GM23338 (cell line): ENCODE data around the gene TPRKB. TPM values are rescaled to one million over a fixed set of nuclear protein-coding genes. Genes with fewer than 3 reads are reported as not detected.

Experiments used
- ATAC-seq: fragments of 200-7000 bp; cut with Tn5 transposase; 3 replicates; pipeline ENCODE4 v1.9.1; 2020
- DNase-seq: peaks from one replicate; pipeline ENCODE4 v3.0.0-alpha.2; 2015; ENCODE audit warnings: low spot score
- H2AFZ ChIP-seq: fragments of 200-600 bp; sonication (generic); 2 replicates; pipeline ENCODE4 v1.8.0; 2016; ENCODE audit warnings: antibody characterized with exemption, mild to moderate bottlenecking, moderate library complexity
- H3F3A ChIP-seq: fragments of 200-600 bp; sonication (generic); replicated peaks from 2 replicates; pipeline ENCODE4 v1.8.0; 2017; ENCODE audit warnings: antibody characterized with exemption, mixed run types, low read depth
- H3K27ac ChIP-seq: fragments of 200-600 bp; sonication (generic); 2 replicates; pipeline ENCODE4 v1.6.1; 2016; ENCODE audit warnings: low read depth
- H3K27me3 ChIP-seq: fragments of 200-600 bp; sonication (generic); 2 replicates; pipeline ENCODE4 v1.8.0; 2016; ENCODE audit warnings: mild to moderate bottlenecking, mixed run types, moderate library complexity; ENCODE audit not compliant: insufficient read depth
- H3K36me3 ChIP-seq: fragments of 200-600 bp; sonication (generic); 2 replicates; pipeline ENCODE4 v1.8.0; 2016; ENCODE audit warnings: mild to moderate bottlenecking; ENCODE audit not compliant: insufficient read depth
- H3K4me1 ChIP-seq: fragments of 200-600 bp; sonication (generic); 2 replicates; pipeline ENCODE4 v1.8.0; 2016; ENCODE audit warnings: mild to moderate bottlenecking, moderate library complexity; ENCODE audit not compliant: insufficient read depth
- H3K4me2 ChIP-seq: fragments of 200-600 bp; sonication (generic); 2 replicates; pipeline ENCODE4 v1.7.1; 2017; ENCODE audit warnings: mixed run types
- H3K4me3 ChIP-seq: fragments of 200-600 bp; sonication (generic); 2 replicates; pipeline ENCODE4 v1.6.1; 2016; ENCODE audit warnings: mixed run types
- H3K79me2 ChIP-seq: fragments of 200-600 bp; sonication (generic); replicated peaks from 2 replicates; pipeline ENCODE4 v1.8.0; 2017; ENCODE audit warnings: mild to moderate bottlenecking; ENCODE audit not compliant: insufficient read depth
- H3K9me2 ChIP-seq: fragments of 200-600 bp; sonication (generic); 2 replicates; pipeline ENCODE4 v1.8.0; 2017; ENCODE audit not compliant: insufficient read depth
- H4K20me1 ChIP-seq: fragments of 200-600 bp; sonication (generic); replicated peaks from 2 replicates; pipeline ENCODE4 v1.8.0; 2017; ENCODE audit warnings: mild to moderate bottlenecking; ENCODE audit not compliant: insufficient read depth
- H3K27ac Mint-ChIP-seq: 2 replicates; pipeline ENCODE4 v1.8.0; 2020; ENCODE audit warnings: inconsistent platforms, mild to moderate bottlenecking, moderate library complexity, mixed read lengths
- H3K27me3 Mint-ChIP-seq: 3 replicates; pipeline ENCODE4 v1.8.0; 2022; ENCODE audit warnings: low read depth, mild to moderate bottlenecking, moderate library complexity, mixed read lengths, inconsistent platforms; ENCODE audit not compliant: insufficient read depth, poor library complexity
- H3K36me3 Mint-ChIP-seq: 3 replicates; pipeline ENCODE4 v1.8.0; 2021; ENCODE audit warnings: low read depth, mild to moderate bottlenecking, inconsistent platforms, moderate library complexity, mixed read lengths
- H3K4me1 Mint-ChIP-seq: 3 replicates; pipeline ENCODE4 v1.8.0; 2020; ENCODE audit warnings: mild to moderate bottlenecking, inconsistent platforms, mixed read lengths
- H3K4me3 Mint-ChIP-seq: 3 replicates; pipeline ENCODE4 v1.8.0; 2021; ENCODE audit warnings: moderate library complexity, mild to moderate bottlenecking, inconsistent platforms, mixed read lengths
- H3K9me3 Mint-ChIP-seq: 3 replicates; pipeline ENCODE4 v1.8.0; 2020; ENCODE audit warnings: moderate library complexity, mild to moderate bottlenecking, inconsistent platforms, mixed read lengths
- CTCF ChIP-seq, 2 experiments: fragments of 200-600 bp in 1 of 2; sonication (generic) in 1 of 2; conservative IDR thresholded peaks; 2 replicates each; pipeline versions ENCODE4 v1.5.1 to v1.6.1; 2016 to 2017; ENCODE audit warnings: antibody characterized with exemption in 2 of 2, low read depth in 2 of 2, mild to moderate bottlenecking in 2 of 2, moderate library complexity in 1 of 2
- ETS1 ChIP-seq: IDR thresholded peaks from 2 replicates; pipeline ENCODE4 v1.6.1; 2016; ENCODE audit warnings: antibody characterized with exemption
- EZH2 ChIP-seq: fragments of 200-600 bp; sonication (generic); IDR thresholded peaks from one replicate; pipeline ENCODE4 v1.8.0; 2017; ENCODE audit warnings: antibody characterized with exemption, mild to moderate bottlenecking, low read depth; ENCODE audit not compliant: unreplicated experiment
- EZH2phosphoT487 ChIP-seq: fragments of 200-600 bp; sonication (generic); IDR thresholded peaks from one replicate; pipeline ENCODE4 v1.8.1; 2018; ENCODE audit warnings: antibody characterized with exemption; ENCODE audit not compliant: unreplicated experiment
- JUNB ChIP-seq: IDR thresholded peaks from one replicate; pipeline ENCODE4 v1.6.1; 2016; ENCODE audit warnings: antibody characterized with exemption; ENCODE audit not compliant: unreplicated experiment
- NANOG ChIP-seq: IDR thresholded peaks from 2 replicates; pipeline ENCODE4 v1.6.1; 2016; ENCODE audit warnings: antibody characterized with exemption, borderline replicate concordance
- REST ChIP-seq: IDR thresholded peaks from one replicate; pipeline ENCODE4 v1.6.1; 2018; ENCODE audit warnings: antibody characterized with exemption; ENCODE audit not compliant: unreplicated experiment
- ZNF114 ChIP-seq: fragments of 250-450 bp; sonication (Bioruptor Pico); IDR thresholded peaks from 2 replicates; pipeline ENCODE4 v1.5.0; 2020; ENCODE audit warnings: mild to moderate bottlenecking, moderate library complexity
- ZNF331 ChIP-seq: fragments of 250-450 bp; sonication (Bioruptor Pico); IDR thresholded peaks from 2 replicates; pipeline ENCODE4 v1.5.0; 2020; ENCODE audit warnings: low read depth, mild to moderate bottlenecking, moderate library complexity
- polyA plus RNA-seq: library from polyadenylated mRNA; unstranded; fragments of >200 nt; fragmentation: Nextera tagmentation; extraction: Ambion mirVana; gene quantifications from 2 replicates; pipeline ENCODE4 v1.2.1, GENCODE V29; 2016
- total RNA-seq: library from RNA; depleted of rRNA; stranded (reverse); fragments of >200 nt; shearing (Covaris generic); gene quantifications from 2 replicates; pipeline ENCODE4 v1.2.3, GENCODE V29; 2014
- TF ChIP-seq, protein P1 (sequence below): fragments of 250-450 bp; sonication (Bioruptor Pico); IDR thresholded peaks from 2 replicates; pipeline ENCODE4 v1.5.0; 2020; ENCODE audit warnings: mild to moderate bottlenecking, moderate library complexity

TPRKB gene
- total and polyA plus RNA-seq, 2 experiments from 2014 or later = 31.2 to 186 TPM

GRCh38 chr2:73740767-73741166, 3.6 kb upstream of the TPRKB start:
- Mint-ChIP-seq H3K4me1 (peaks cover 4% of the 10 kb centered on the region; the same call in 2 of the 3 replicates), H3K27me3 (peaks cover 18% of the 10 kb centered on the region), H3K36me3 (peaks cover 10% of the 10 kb centered on the region), H3K4me3 (no peak overlapping the region), H3K9me3 (peaks cover 9% of the 10 kb centered on the region), H3K27ac (no peak overlapping the region)
- no peak overlapping the region for H3K4me3 ChIP-seq
- no peak overlapping the region for H3K27ac ChIP-seq
- no peak for TF ChIP-seq EZH2
- TF ChIP-seq REST = no peak
- TF ChIP-seq CTCF (conservative IDR thresholded peaks at IDR 0.05; ENCODE audit: low read depth in 2 of 2) = no peak
- no peak for TF ChIP-seq JUNB
- TF ChIP-seq ZNF331 (CRISPR knock-in tag) = no peak
- no peak for TF ChIP-seq NANOG
- H3K4me1 ChIP-seq = no peaks in the 10 kb centered on the region
- ATAC-seq = no peak
- H3K79me2 ChIP-seq = peaks cover 9% of the 10 kb centered on the region
- H3F3A ChIP-seq = peaks cover 8% of the 10 kb centered on the region; the same call in 1 of the 2 replicates
- peaks cover 44% of the 10 kb centered on the region for H3K27me3 ChIP-seq
- no peak overlapping the region for H2AFZ ChIP-seq
- H3K9me2 ChIP-seq = peaks cover 7% of the 10 kb centered on the region
- DNase-seq = no peak
- no peaks in the 10 kb centered on the region for H3K36me3 ChIP-seq
- H3K4me2 ChIP-seq = no peak overlapping the region
- H4K20me1 ChIP-seq = no peaks in the 10 kb centered on the region

- Mint-ChIP-seq H3K27ac (no peak overlapping the region), H3K9me3 (peaks cover 9% of the 10 kb centered on the region), H3K36me3 (peaks cover 11% of the 10 kb centered on the region; the same call in 2 of the 3 replicates), H3K27me3 (peaks cover 18% of the 10 kb centered on the region), H3K4me1 (peaks cover 4% of the 10 kb centered on the region), H3K4me3 (no peak overlapping the region)
- Histone ChIP-seq H3K27ac (no peak overlapping the region), H3K36me3 (no peaks in the 10 kb centered on the region; the same call in 1 of the 2 replicates), H3K27me3 (peaks cover 44% of the 10 kb centered on the region), H4K20me1 (no peaks in the 10 kb centered on the region), H3K4me1 (no peaks in the 10 kb centered on the region), H3F3A (peaks cover 8% of the 10 kb centered on the region; the same call in 1 of the 2 replicates), H3K9me2 (peaks cover 7% of the 10 kb centered on the region), H3K79me2 (peaks cover 16% of the 10 kb centered on the region), H2AFZ (no peak overlapping the region), H3K4me2 (no peak overlapping the region), H3K4me3 (no peak overlapping the region)
- DNase-seq (no peak), ATAC-seq (no peak)
- TF ChIP-seq, protein P1, sequence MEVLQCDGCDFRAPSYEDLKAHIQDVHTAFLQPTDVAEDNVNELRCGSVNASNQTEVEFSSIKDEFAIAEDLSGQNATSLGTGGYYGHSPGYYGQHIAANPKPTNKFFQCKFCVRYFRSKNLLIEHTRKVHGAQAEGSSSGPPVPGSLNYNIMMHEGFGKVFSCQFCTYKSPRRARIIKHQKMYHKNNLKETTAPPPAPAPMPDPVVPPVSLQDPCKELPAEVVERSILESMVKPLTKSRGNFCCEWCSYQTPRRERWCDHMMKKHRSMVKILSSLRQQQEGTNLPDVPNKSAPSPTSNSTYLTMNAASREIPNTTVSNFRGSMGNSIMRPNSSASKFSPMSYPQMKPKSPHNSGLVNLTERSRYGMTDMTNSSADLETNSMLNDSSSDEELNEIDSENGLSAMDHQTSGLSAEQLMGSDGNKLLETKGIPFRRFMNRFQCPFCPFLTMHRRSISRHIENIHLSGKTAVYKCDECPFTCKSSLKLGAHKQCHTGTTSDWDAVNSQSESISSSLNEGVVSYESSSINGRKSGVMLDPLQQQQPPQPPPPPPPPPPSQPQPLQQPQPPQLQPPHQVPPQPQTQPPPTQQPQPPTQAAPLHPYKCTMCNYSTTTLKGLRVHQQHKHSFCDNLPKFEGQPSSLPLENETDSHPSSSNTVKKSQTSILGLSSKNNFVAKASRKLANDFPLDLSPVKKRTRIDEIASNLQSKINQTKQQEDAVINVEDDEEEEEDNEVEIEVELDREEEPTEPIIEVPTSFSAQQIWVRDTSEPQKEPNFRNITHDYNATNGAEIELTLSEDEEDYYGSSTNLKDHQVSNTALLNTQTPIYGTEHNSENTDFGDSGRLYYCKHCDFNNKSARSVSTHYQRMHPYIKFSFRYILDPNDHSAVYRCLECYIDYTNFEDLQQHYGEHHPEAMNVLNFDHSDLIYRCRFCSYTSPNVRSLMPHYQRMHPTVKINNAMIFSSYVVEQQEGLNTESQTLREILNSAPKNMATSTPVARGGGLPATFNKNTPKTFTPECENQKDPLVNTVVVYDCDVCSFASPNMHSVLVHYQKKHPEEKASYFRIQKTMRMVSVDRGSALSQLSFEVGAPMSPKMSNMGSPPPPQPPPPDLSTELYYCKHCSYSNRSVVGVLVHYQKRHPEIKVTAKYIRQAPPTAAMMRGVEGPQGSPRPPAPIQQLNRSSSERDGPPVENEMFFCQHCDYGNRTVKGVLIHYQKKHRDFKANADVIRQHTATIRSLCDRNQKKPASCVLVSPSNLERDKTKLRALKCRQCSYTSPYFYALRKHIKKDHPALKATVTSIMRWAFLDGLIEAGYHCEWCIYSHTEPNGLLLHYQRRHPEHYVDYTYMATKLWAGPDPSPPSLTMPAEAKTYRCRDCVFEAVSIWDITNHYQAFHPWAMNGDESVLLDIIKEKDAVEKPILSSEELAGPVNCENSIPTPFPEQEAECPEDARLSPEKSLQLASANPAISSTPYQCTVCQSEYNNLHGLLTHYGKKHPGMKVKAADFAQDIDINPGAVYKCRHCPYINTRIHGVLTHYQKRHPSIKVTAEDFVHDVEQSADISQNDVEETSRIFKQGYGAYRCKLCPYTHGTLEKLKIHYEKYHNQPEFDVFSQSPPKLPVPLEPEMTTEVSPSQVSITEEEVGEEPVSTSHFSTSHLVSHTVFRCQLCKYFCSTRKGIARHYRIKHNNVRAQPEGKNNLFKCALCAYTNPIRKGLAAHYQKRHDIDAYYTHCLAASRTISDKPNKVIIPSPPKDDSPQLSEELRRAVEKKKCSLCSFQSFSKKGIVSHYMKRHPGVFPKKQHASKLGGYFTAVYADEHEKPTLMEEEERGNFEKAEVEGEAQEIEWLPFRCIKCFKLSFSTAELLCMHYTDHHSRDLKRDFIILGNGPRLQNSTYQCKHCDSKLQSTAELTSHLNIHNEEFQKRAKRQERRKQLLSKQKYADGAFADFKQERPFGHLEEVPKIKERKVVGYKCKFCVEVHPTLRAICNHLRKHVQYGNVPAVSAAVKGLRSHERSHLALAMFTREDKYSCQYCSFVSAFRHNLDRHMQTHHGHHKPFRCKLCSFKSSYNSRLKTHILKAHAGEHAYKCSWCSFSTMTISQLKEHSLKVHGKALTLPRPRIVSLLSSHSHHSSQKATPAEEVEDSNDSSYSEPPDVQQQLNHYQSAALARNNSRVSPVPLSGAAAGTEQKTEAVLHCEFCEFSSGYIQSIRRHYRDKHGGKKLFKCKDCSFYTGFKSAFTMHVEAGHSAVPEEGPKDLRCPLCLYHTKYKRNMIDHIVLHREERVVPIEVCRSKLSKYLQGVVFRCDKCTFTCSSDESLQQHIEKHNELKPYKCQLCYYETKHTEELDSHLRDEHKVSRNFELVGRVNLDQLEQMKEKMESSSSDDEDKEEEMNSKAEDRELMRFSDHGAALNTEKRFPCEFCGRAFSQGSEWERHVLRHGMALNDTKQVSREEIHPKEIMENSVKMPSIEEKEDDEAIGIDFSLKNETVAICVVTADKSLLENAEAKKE (CRISPR knock-in tag) = no peak
- no peak for TF ChIP-seq ETS1
- no peak for TF ChIP-seq ZNF114 (CRISPR knock-in tag)
- no peak for TF ChIP-seq EZH2phosphoT487
Observed at GRCh38 chr2:73739101-73739500, 2.0 kb upstream of the TPRKB start.
